NB4 (cell line): ENCODE data around the gene SMOC2.

Experiments
- MYC ChIP-seq: IDR thresholded peaks from 2 replicates; pipeline ENCODE4 v1.6.1; 2011; ENCODE audit warnings: low read depth, low read length
- POLR2A ChIP-seq: IDR thresholded peaks from 2 replicates; pipeline ENCODE4 v1.6.1; 2011; ENCODE audit warnings: mild to moderate bottlenecking; ENCODE audit not compliant: insufficient read length; ENCODE audit errors: extremely low read depth
- TF ChIP-seq, protein P1 (sequence below): IDR thresholded peaks from one replicate; pipeline ENCODE4 v1.5.1; 2012; ENCODE audit warnings: low read depth, low read length
- TF ChIP-seq, protein P2 (sequence below): IDR thresholded peaks from 2 replicates; pipeline ENCODE4 v1.6.1; 2011; ENCODE audit warnings: low read depth, low read length

DNA sequence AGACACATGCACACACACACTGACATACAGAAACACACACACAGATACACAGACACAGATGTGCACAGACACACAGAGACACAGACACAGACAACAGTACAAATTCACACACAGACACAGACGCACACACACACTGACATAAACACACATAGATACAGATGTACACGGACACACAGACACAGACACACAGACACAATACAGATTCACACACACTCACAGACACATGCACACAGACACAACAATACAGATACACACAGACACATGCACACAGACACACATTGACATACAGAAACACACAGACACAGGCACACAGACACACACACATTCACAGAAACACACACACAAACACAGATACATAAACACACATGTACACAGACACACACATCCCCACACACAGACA is 183.6 kb downstream of the SMOC2 start:
- TF ChIP-seq, protein P1, sequence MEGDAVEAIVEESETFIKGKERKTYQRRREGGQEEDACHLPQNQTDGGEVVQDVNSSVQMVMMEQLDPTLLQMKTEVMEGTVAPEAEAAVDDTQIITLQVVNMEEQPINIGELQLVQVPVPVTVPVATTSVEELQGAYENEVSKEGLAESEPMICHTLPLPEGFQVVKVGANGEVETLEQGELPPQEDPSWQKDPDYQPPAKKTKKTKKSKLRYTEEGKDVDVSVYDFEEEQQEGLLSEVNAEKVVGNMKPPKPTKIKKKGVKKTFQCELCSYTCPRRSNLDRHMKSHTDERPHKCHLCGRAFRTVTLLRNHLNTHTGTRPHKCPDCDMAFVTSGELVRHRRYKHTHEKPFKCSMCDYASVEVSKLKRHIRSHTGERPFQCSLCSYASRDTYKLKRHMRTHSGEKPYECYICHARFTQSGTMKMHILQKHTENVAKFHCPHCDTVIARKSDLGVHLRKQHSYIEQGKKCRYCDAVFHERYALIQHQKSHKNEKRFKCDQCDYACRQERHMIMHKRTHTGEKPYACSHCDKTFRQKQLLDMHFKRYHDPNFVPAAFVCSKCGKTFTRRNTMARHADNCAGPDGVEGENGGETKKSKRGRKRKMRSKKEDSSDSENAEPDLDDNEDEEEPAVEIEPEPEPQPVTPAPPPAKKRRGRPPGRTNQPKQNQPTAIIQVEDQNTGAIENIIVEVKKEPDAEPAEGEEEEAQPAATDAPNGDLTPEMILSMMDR, result no peak
- no peak for TF ChIP-seq POLR2A
- TF ChIP-seq MYC, result no peak
- TF ChIP-seq, protein P2, sequence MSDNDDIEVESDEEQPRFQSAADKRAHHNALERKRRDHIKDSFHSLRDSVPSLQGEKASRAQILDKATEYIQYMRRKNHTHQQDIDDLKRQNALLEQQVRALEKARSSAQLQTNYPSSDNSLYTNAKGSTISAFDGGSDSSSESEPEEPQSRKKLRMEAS, result no peak
